Gastrocnemius medialis (tissue), 4 donors: ENCODE data around the gene TANK. TPM values are rescaled to one million over a fixed set of nuclear protein-coding genes. Genes with fewer than 3 reads are reported as not detected.
A peak's percentile ranks its signal among the peaks of the same experiment; 100 is the strongest.

Experiments used
- ATAC-seq, 2 donors: fragments of 150-250 bp; one replicate each; pipeline ENCODE4 v1.9.1; 2016
- DNase-seq, 2 donors: peaks; one replicate each; pipeline ENCODE4 v3.0.0-alpha.2; 2019
- H3K27ac ChIP-seq, 4 donors: fragments of 200-600 bp; sonication (generic); 1 replicate in 1 of 4; 2 replicates in 3 of 4; pipeline ENCODE4 v1.5.1; 2016 to 2018; ENCODE audit warnings: mild to moderate bottlenecking in 2 of 4, moderate library complexity in 1 of 4
- H3K27me3 ChIP-seq, 3 donors: fragments of 200-600 bp; sonication (generic) in 2 of 3; 1 replicate in 1 of 3; 2 replicates in 2 of 3; pipeline versions ENCODE4 v1.5.1 to v1.6.0; 2016 to 2019; ENCODE audit warnings: mild to moderate bottlenecking in 1 of 3, moderate library complexity in 1 of 3
- H3K36me3 ChIP-seq, 2 donors: fragments of 200-600 bp; sonication (generic) in 1 of 2; one replicate each; pipeline ENCODE4 v1.5.1; 2017 to 2018
- H3K4me1 ChIP-seq, 2 donors: fragments of 200-600 bp; sonication (generic) in 1 of 2; one replicate each; pipeline ENCODE4 v1.5.1; 2016 to 2017; ENCODE audit warnings: mild to moderate bottlenecking in 2 of 2
- H3K4me3 ChIP-seq, 4 donors: fragments of 200-600 bp; sonication (generic) in 3 of 4; 1 replicate in 1 of 4; 2 replicates in 3 of 4; pipeline ENCODE4 v1.5.1; 2016 to 2019; ENCODE audit warnings: mild to moderate bottlenecking in 2 of 4
- H3K9me3 ChIP-seq, 3 donors: fragments of 200-600 bp; sonication (generic) in 2 of 3; 1 replicate in 1 of 3; 2 replicates in 2 of 3; pipeline ENCODE4 v1.5.1; 2016 to 2019
- POLR2A ChIP-seq, 2 donors: fragments of 450-650 bp; IDR thresholded peaks; one replicate each; pipeline ENCODE4 v1.6.1; 2017; ENCODE audit warnings: antibody characterized with exemption in 2 of 2, mild to moderate bottlenecking in 2 of 2, moderate library complexity in 2 of 2
- in situ Hi-C, 4 donors: fragments of 200-750 bp; cut with MboI; loops; one replicate each; pipeline versions ENCODE4 v1.15.0 to v1.8.0; 2017; ENCODE audit warnings: low sequenced_read_pairs in 4 of 4
- intact Hi-C: fragments of 100-400 bp; cut with DNase I; formaldehyde crosslinking; loops from one replicate; pipeline ENCODE4 v1.15.1; 2023; ENCODE audit warnings: low total_unique reads
- total RNA-seq, 4 donors: library from RNA; depleted of rRNA; stranded (reverse); fragments of >200 nt; gene quantifications; one replicate each; pipeline versions ENCODE4 v1.1.0 to v1.2.3, GENCODE V29; 2016
- TF ChIP-seq, protein P1 (sequence below), 5 experiments: fragments of 450-650 bp in 3 of 5; fragments of 200-600 bp in 2 of 5; sonication (generic) in 2 of 5; IDR thresholded peaks in 4 of 5; conservative IDR thresholded peaks in 1 of 5; 1 replicate in 4 of 5; 2 replicates in 1 of 5; pipeline ENCODE4 v1.5.1; 2016 to 2019; ENCODE audit warnings: antibody characterized with exemption in 5 of 5, mild to moderate bottlenecking in 3 of 5, moderate library complexity in 3 of 5

TANK gene
- total RNA-seq, 4 donors from 2014 or later, result 70.3 to 103 (median 86.0) TPM

- in situ Hi-C loops (no loop called here), intact Hi-C loops (loop anchor here (2.0 kb wide), 1 partner anchor 37 kb away; the partner anchor contains the start of gene TANK)
- no peaks in the 10 kb centered on the region for H3K36me3 ChIP-seq
- DNase-seq (no peak), ATAC-seq (no peak)
- H3K27me3 ChIP-seq, result no peaks in the 10 kb centered on the region
- peak overlapping the region; percentile 47 to 50 (median 50) for H3K27ac ChIP-seq
- no peak for TF ChIP-seq POLR2A (IDR thresholded peaks at IDR 0.05)
- TF ChIP-seq, protein P1, sequence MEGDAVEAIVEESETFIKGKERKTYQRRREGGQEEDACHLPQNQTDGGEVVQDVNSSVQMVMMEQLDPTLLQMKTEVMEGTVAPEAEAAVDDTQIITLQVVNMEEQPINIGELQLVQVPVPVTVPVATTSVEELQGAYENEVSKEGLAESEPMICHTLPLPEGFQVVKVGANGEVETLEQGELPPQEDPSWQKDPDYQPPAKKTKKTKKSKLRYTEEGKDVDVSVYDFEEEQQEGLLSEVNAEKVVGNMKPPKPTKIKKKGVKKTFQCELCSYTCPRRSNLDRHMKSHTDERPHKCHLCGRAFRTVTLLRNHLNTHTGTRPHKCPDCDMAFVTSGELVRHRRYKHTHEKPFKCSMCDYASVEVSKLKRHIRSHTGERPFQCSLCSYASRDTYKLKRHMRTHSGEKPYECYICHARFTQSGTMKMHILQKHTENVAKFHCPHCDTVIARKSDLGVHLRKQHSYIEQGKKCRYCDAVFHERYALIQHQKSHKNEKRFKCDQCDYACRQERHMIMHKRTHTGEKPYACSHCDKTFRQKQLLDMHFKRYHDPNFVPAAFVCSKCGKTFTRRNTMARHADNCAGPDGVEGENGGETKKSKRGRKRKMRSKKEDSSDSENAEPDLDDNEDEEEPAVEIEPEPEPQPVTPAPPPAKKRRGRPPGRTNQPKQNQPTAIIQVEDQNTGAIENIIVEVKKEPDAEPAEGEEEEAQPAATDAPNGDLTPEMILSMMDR (IDR thresholded peaks at IDR 0.05 in 4 of 5, conservative IDR thresholded peaks at IDR 0.05 in 1 of 5), result no peak
- H3K4me1 ChIP-seq, result peaks cover 13 to 21% of the 10 kb centered on the region in 2 donors
- no peaks in the 10 kb centered on the region for H3K9me3 ChIP-seq
- H3K4me3 ChIP-seq, result no peak overlapping the region
Measured at GRCh38 chr2:161123531-161124030, 36.6 kb upstream of the TANK start.

DNA sequence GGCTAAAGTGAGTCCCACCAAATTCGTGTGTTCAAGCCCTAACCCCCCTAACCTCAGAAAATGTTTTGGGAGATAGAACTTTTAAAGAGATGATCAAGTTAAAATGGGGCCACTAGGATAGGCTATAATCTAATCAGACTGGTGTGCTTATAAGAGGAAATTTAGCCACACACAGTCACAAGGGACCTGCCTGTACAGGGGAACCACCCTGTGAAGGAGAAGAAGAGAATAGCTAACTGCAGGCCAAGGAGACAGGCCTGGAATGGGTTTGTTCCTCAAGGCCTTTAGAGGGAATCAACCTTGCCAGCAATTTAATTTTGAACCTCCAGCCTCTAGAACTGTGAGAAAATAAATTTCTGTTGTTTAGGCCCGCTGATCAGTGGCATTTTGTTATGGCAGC lies 36.0 kb upstream of the TANK start:
- ATAC-seq (no peak), DNase-seq (no peak)
- in situ Hi-C loops (no loop called here), intact Hi-C loops (no loop called here)
- TF ChIP-seq, protein P1 (IDR thresholded peaks at IDR 0.05 in 4 of 5, conservative IDR thresholded peaks at IDR 0.05 in 1 of 5), result no peak
- no peak for TF ChIP-seq POLR2A (IDR thresholded peaks at IDR 0.05)
- Histone ChIP-seq H3K9me3 (no peaks in the 10 kb centered on the region), H3K27me3 (no peaks in the 10 kb centered on the region), H3K27ac (peak overlapping the region in 2 of 4 donors; percentile 47 to 50), H3K36me3 (no peaks in the 10 kb centered on the region), H3K4me3 (no peak overlapping the region), H3K4me1 (peaks cover 13 to 21% of the 10 kb centered on the region in 2 donors)

GRCh38 chr2:161128885-161129284 lies 31.3 kb upstream of the TANK start:
- in situ Hi-C loops, result no loop called here
- Histone ChIP-seq H3K36me3 (no peaks in the 10 kb centered on the region), H3K27ac (no peak overlapping the region), H3K4me1 (peaks cover 0 to 4% of the 10 kb centered on the region in 2 donors), H3K4me3 (no peak overlapping the region), H3K9me3 (no peaks in the 10 kb centered on the region), H3K27me3 (no peaks in the 10 kb centered on the region)
- DNase-seq, result no peak
- intact Hi-C loops, result no loop called here
- TF ChIP-seq, protein P1 (IDR thresholded peaks at IDR 0.05 in 4 of 5, conservative IDR thresholded peaks at IDR 0.05 in 1 of 5), result no peak
- TF ChIP-seq POLR2A (IDR thresholded peaks at IDR 0.05), result no peak
- ATAC-seq, result no peak

DNA sequence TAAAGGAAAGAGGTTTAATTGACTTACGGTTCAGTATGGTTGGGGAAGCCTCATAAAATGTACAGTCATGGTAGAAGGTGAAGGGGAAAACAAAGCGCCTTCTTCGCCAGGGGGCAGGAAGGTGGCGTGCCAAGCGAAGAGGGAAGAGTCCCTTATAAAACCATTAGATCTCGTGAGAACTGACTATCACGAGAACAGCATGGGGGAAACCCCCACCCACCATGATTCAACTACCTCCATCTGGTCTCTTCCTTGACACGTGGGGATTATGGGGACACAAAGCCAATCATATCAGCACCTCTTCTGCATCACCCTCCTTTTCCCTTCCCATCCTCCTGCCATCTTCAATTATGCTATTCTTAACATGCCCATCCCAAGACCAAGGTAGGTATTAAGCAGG lies 29.9 kb upstream of the TANK start:
- in situ Hi-C loops, result loop anchor here in 1 of 4 donors (5.0 kb wide), 1 partner anchor 48 kb away; no protein-coding TSS in a partner anchor
- H3K36me3 ChIP-seq, result no peaks in the 10 kb centered on the region
- H3K9me3 ChIP-seq, result no peaks in the 10 kb centered on the region
- intact Hi-C loops, result no loop called here
- ATAC-seq, result no peak
- no peak overlapping the region for H3K4me3 ChIP-seq
- no peak for DNase-seq
- TF ChIP-seq, protein P1 (IDR thresholded peaks at IDR 0.05 in 4 of 5, conservative IDR thresholded peaks at IDR 0.05 in 1 of 5), result no peak
- TF ChIP-seq POLR2A (IDR thresholded peaks at IDR 0.05), result no peak
- no peaks in the 10 kb centered on the region for H3K27me3 ChIP-seq
- H3K27ac ChIP-seq, result no peak overlapping the region
- H3K4me1 ChIP-seq, result peaks cover 6% of the 10 kb centered on the region in 2 donors
